Mesodermal cell (in vitro differentiated cells): ENCODE data around the gene SPATA31D3.
"Not testable (repeated sequence)": the region's sequence is repeated elsewhere in the genome, so short reads cannot be mapped to it uniquely, and the experiment has no call there.

ENCODE experiments used
- H3K27ac ChIP-seq: 2 replicates; pipeline ENCODE4 v1.7.0; 2013; ENCODE audit warnings: mild to moderate bottlenecking, low read depth, low read length, moderate library complexity; ENCODE audit not compliant: severe bottlenecking
- H3K36me3 ChIP-seq: 2 replicates; pipeline ENCODE4 v1.7.1; 2013; ENCODE audit warnings: mild to moderate bottlenecking, low read length, moderate library complexity; ENCODE audit not compliant: control insufficient read depth, insufficient read depth
- H3K4me1 ChIP-seq: one replicate; pipeline ENCODE4 v1.7.1; 2013; ENCODE audit warnings: mild to moderate bottlenecking, low read length; ENCODE audit not compliant: insufficient read depth, control insufficient read depth, poor library complexity, severe bottlenecking
- H3K4me3 ChIP-seq: 2 replicates; pipeline ENCODE4 v1.7.0; 2013; ENCODE audit warnings: low read length, control low read depth, mild to moderate bottlenecking; ENCODE audit not compliant: insufficient read depth, poor library complexity, severe bottlenecking; ENCODE audit errors: extremely low read depth
- H3K9me3 ChIP-seq: 2 replicates; pipeline ENCODE4 v1.7.1; 2013; ENCODE audit warnings: mild to moderate bottlenecking, low read length, moderate library complexity; ENCODE audit not compliant: control insufficient read depth
- WGBS, 2 experiments: methylation state at CpG; one replicate each; pipeline ENCODE4 v1.1.5; 2013; ENCODE audit warnings: missing lambda C conversion rate in 2 of 2; ENCODE audit not compliant: insufficient coverage in 2 of 2; 5-methylcytosine and 5-hydroxymethylcytosine counted together

Gene SPATA31D3

DNA sequence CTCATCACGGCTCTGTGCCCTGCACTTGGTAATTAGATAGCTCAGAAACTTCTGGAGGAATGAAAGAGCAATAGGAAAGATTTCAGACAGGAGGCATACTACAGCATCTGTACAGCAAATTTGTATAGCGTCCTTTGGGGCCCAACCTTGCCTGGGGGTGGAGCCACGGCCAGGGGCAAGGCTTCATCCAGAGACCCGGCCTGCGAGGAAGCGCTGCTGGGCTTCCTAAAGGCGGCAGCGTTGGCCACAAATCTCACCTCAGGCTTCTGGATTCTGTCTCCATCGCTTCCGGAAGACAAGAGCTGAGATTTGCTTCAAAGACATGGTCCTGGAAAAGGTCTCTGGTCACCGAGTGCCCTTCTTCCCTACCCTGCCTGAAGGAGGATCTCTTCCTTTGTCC, 33.1 kb downstream of the SPATA31D3 start:
- Histone ChIP-seq H3K9me3 (no peaks in the 10 kb centered on the region), H3K27ac (no peak overlapping the region), H3K4me1 (no peaks in the 10 kb centered on the region), H3K36me3 (no peaks in the 10 kb centered on the region), H3K4me3 (no peak overlapping the region)
- WGBS, 2 experiments, result 88 to 93% methylated on average over 8 to 10 of the region's 11 CpGs

DNA sequence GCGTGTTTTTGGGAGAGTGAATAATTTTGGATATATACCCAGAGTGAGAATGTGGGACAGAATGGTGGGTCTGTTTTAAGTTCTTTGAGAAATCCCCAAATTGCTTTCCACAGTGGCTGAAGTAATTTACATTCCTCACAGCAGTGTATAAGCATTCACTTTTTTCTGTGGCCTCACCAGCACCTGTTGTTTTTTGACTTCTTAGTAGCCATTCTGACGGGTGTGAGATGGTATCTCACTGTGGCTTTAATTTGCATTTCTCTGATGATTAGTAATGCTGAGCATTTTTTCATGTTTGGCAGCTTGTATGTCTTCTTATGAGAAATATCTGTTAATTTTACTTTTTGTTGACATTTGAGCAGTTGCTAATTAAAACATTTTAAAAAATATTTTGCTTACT, 35.9 kb downstream of the SPATA31D3 start:
- no CpG with 5 or more reads among the region's 2 CpGs for WGBS, 2 experiments
- H3K9me3 ChIP-seq, result no peaks in the 10 kb centered on the region
- H3K36me3 ChIP-seq, result no peaks in the 10 kb centered on the region
- H3K4me1 ChIP-seq, result no peaks in the 10 kb centered on the region
- no peak overlapping the region for H3K27ac ChIP-seq
- no peak overlapping the region for H3K4me3 ChIP-seq

DNA sequence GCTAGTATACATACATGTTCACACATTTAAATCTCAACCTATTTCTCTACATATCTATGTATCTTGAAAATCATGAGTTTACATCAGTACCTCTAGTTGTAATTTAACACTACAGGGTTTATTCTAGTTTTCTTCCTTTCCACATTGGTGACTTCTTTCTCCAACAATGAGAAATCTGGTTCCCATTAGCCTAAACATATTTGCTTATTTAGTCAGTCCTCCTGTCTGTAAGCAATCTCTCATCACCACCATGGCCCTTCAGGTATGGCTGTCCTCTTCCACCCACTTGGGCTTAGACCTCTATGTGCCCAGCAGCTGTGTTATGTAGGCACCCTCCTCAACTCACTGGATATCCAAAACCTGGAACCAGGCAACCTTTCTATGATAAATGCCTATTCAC, 37.3 kb downstream of the SPATA31D3 start:
- no peaks in the 10 kb centered on the region for H3K9me3 ChIP-seq
- no peaks in the 10 kb centered on the region for H3K4me1 ChIP-seq
- H3K36me3 ChIP-seq, result no peaks in the 10 kb centered on the region
- no peak overlapping the region for H3K4me3 ChIP-seq
- no peak overlapping the region for H3K27ac ChIP-seq

GRCh38 chr9:81981883-81982282, 38.6 kb downstream of the SPATA31D3 start:
- no peak overlapping the region for H3K4me3 ChIP-seq
- no peaks in the 10 kb centered on the region for H3K4me1 ChIP-seq
- H3K27ac ChIP-seq, result no peak overlapping the region
- WGBS, 2 experiments, result 88 to 96% methylated on average over 3 to 4 of the region's 4 CpGs
- H3K36me3 ChIP-seq, result no peaks in the 10 kb centered on the region
- no peaks in the 10 kb centered on the region for H3K9me3 ChIP-seq

DNA sequence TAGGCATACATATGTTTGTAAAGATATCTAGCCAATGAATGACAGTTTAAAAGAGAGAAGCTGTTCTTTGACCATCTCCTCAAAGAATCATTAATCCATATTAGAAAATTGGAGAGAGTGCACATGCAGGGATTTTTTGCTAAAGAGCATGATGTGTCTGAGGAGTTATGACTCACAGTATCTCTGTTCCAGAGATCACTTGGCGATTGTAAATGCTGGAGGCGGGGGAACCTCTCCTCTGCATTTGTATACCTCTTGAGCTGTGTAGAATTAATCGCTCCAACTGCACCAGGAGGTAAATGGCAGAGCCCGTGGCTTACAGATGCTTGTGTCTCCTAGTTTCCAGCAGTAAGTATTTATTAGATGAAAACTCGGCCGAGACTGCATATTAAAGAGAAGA, 41.6 kb downstream of the SPATA31D3 start:
- H3K4me1 ChIP-seq, result no peaks in the 10 kb centered on the region
- H3K36me3 ChIP-seq, result no peaks in the 10 kb centered on the region
- H3K9me3 ChIP-seq, result no peaks in the 10 kb centered on the region
- H3K27ac ChIP-seq, result no peak overlapping the region
- no peak overlapping the region for H3K4me3 ChIP-seq
- WGBS, 2 experiments, result 74 to 90% methylated on average over 4 to 5 of the region's 6 CpGs

DNA sequence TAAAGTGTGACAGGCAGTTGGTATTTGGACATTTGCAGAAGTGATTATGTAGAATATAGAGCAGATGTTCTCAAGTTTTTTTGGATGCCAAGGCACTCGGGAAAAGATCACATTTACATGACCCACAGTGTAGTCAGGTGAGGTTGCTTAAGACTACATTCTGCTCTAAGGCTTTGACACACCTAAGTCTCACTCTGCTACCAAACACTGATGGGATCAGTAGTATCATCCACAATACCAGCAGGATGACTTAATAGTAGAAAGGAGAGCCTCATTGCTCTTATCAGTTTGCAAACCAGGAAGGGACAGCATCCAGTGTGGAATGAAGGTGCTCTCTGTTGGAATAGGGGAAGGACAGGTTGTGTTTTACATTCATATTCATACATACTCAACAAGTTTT, 42.8 kb downstream of the SPATA31D3 start:
- Histone ChIP-seq H3K36me3 (no peaks in the 10 kb centered on the region), H3K4me3 (no peak overlapping the region), H3K27ac (no peak overlapping the region), H3K9me3 (no peaks in the 10 kb centered on the region), H3K4me1 (no peaks in the 10 kb centered on the region)
- no CpG with 5 or more reads among the region's 1 CpG for WGBS, 2 experiments

DNA sequence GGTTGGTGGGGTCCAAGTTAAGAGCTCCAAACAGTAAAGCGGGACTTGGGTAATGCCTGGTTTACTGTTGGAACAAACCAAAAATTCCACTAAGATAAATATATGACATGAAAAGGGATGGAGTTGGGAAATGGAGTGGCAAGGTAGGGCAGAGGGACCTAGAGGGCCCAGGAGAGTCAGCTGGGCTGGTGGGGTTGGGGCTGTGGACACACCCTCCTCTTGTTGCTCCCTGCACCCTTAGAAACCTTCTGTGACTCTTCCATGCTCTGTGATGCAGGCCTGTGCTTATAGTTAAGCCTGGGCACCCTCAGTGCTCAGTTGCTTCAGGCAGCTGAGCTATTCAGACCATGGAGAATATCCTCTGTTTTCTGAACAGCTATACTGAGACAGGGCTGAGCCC, 45.2 kb downstream of the SPATA31D3 start, which contains the start of gene SPATA31D1:
SPATA31D1 (plus strand) TSS at position 301 of the 400 bp plus-strand sequence; CDS start at position 348, 47 bp downstream.
- H3K4me1 ChIP-seq, H3K27ac ChIP-seq, H3K36me3 ChIP-seq, H3K9me3 ChIP-seq, H3K4me3 ChIP-seq: not testable (repeated sequence)
- no CpG with 5 or more reads among the region's 1 CpG for WGBS, 2 experiments

- Histone ChIP-seq H3K4me1 (no peaks in the 10 kb centered on the region), H3K36me3 (no peaks in the 10 kb centered on the region), H3K4me3 (no peak overlapping the region), H3K27ac (no peak overlapping the region), H3K9me3 (no peaks in the 10 kb centered on the region)
- WGBS, 2 experiments, result 89 to 91% methylated on average over 1 of the region's 1 CpG
Measured at GRCh38 chr9:81989700-81990099, 46.4 kb downstream of the SPATA31D3 start.

GRCh38 chr9:81993656-81994055, 50.4 kb downstream of the SPATA31D3 start:
- Histone ChIP-seq H3K27ac (no peak overlapping the region), H3K4me3 (no peak overlapping the region), H3K36me3 (no peaks in the 10 kb centered on the region), H3K4me1 (no peaks in the 10 kb centered on the region), H3K9me3 (no peaks in the 10 kb centered on the region)
- WGBS, 2 experiments, result 93 to 94% methylated on average over 4 of the region's 5 CpGs
